Measurements from ENCODE around the gene FGF16. TPM values are rescaled to one million over a fixed set of nuclear protein-coding genes. Genes with fewer than 3 reads are reported as not detected.

Gene FGF16
- total and polyA plus RNA-seq, 10 of the 15 experiments (the other 5 are each of a cell fraction or from before 2014, with no cell fraction given), result not detected

- TF ChIP-seq HDAC2 (IDR thresholded peaks at IDR 0.05) (no peak), TCF7 (IDR thresholded peaks at IDR 0.05; ENCODE audit: borderline replicate concordance) (no peak), GABPA (IDR thresholded peaks at IDR 0.05; ENCODE audit: low read depth) (no peak), E2F4 (IDR thresholded peaks at IDR 0.05; ENCODE audit: low read depth, low read length) (no peak), FOXK2 (IDR thresholded peaks at IDR 0.05) (no peak)
Measured at GRCh38 chrX:77505227-77505626, 58.0 kb downstream of the FGF16 start (continued).
